IPS-18a (cell line): ENCODE results near the gene CADPS2.

ENCODE experiments used
- H3K27ac ChIP-seq: one replicate; pipeline ENCODE4 v1.5.1; 2013; ENCODE audit warnings: low read length
- H3K27me3 ChIP-seq: one replicate; pipeline ENCODE4 v1.6.1; 2013; ENCODE audit warnings: mild to moderate bottlenecking, low read length; ENCODE audit not compliant: control insufficient read depth, insufficient read depth
- H3K36me3 ChIP-seq: one replicate; pipeline ENCODE4 v1.6.1; 2013; ENCODE audit warnings: low read depth, low read length; ENCODE audit not compliant: control insufficient read depth
- H3K4me1 ChIP-seq: one replicate; pipeline ENCODE4 v1.6.1; 2013; ENCODE audit warnings: low read depth, low read length; ENCODE audit not compliant: control insufficient read depth
- H3K4me3 ChIP-seq: one replicate; pipeline ENCODE4 v1.5.1; 2013; ENCODE audit warnings: low read length
- H3K9ac ChIP-seq: one replicate; pipeline ENCODE4 v1.6.1; 2013; ENCODE audit warnings: mild to moderate bottlenecking, low read length, moderate library complexity
- H3K9me3 ChIP-seq: one replicate; pipeline ENCODE4 v1.6.1; 2013; ENCODE audit warnings: low read depth, low read length; ENCODE audit not compliant: control insufficient read depth

Gene CADPS2

GRCh38 chr7:122546496-122546895 lies 339.8 kb downstream of the CADPS2 start:
- no peaks in the 10 kb centered on the region for H3K4me1 ChIP-seq
- H3K36me3 ChIP-seq, result no peaks in the 10 kb centered on the region
- H3K27ac ChIP-seq, result no peak overlapping the region
- no peaks in the 10 kb centered on the region for H3K27me3 ChIP-seq
- H3K4me3 ChIP-seq, result no peak overlapping the region
- no peaks in the 10 kb centered on the region for H3K9me3 ChIP-seq
- no peak overlapping the region for H3K9ac ChIP-seq

GRCh38 chr7:122544463-122544862 lies 341.8 kb downstream of the CADPS2 start:
- H3K27me3 ChIP-seq, result no peaks in the 10 kb centered on the region
- no peak overlapping the region for H3K27ac ChIP-seq

GRCh38 chr7:122543891-122544290 lies 342.4 kb downstream of the CADPS2 start:
- H3K4me1 ChIP-seq, result no peaks in the 10 kb centered on the region
- no peaks in the 10 kb centered on the region for H3K27me3 ChIP-seq
- no peak overlapping the region for H3K27ac ChIP-seq
- H3K4me3 ChIP-seq, result no peak overlapping the region
- H3K9ac ChIP-seq, result no peak overlapping the region
- H3K36me3 ChIP-seq, result no peaks in the 10 kb centered on the region
- H3K9me3 ChIP-seq, result no peaks in the 10 kb centered on the region

More at GRCh38 chr7:122544463-122544862, 341.8 kb downstream of the CADPS2 start:
- no peak overlapping the region for H3K9ac ChIP-seq
- H3K9me3 ChIP-seq, result no peaks in the 10 kb centered on the region
- no peaks in the 10 kb centered on the region for H3K36me3 ChIP-seq
- H3K4me3 ChIP-seq, result no peak overlapping the region
- no peaks in the 10 kb centered on the region for H3K4me1 ChIP-seq

GRCh38 chr7:122543166-122543565 lies 343.1 kb downstream of the CADPS2 start:
- no peaks in the 10 kb centered on the region for H3K27me3 ChIP-seq
- H3K9ac ChIP-seq, result no peak overlapping the region
- H3K4me1 ChIP-seq, result no peaks in the 10 kb centered on the region
- H3K4me3 ChIP-seq, result no peak overlapping the region
- no peaks in the 10 kb centered on the region for H3K36me3 ChIP-seq
- H3K9me3 ChIP-seq, result no peaks in the 10 kb centered on the region
- no peak overlapping the region for H3K27ac ChIP-seq

DNA sequence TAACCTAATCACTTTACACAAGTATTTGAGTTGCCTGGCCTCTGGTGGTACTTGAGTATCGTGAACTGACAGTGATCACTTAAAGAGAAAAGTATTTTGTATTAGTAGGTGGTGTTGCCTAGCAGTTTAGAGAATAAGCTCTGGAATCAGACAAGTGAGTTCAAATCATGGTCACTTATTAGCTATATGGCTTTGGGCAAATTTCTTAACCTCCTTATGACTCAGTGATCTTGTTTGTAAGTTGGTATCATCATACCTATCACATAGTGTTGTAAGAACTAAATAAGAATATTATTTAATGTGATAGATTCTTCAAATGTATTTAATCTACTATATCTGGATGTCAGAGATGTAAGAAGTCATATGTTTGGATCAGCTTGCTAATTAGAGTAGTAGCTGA lies 351.2 kb downstream of the CADPS2 start:
- Histone ChIP-seq H3K4me1 (peaks cover 13% of the 10 kb centered on the region), H3K9ac (no peak overlapping the region), H3K9me3 (no peaks in the 10 kb centered on the region), H3K4me3 (no peak overlapping the region), H3K27ac (no peak overlapping the region), H3K27me3 (no peaks in the 10 kb centered on the region), H3K36me3 (no peaks in the 10 kb centered on the region)

- H3K9ac ChIP-seq, result no peak overlapping the region
- H3K9me3 ChIP-seq, result no peaks in the 10 kb centered on the region
- no peak overlapping the region for H3K4me3 ChIP-seq
- H3K36me3 ChIP-seq, result no peaks in the 10 kb centered on the region
- H3K4me1 ChIP-seq, result peaks cover 13% of the 10 kb centered on the region
- no peak overlapping the region for H3K27ac ChIP-seq
- no peaks in the 10 kb centered on the region for H3K27me3 ChIP-seq
These were observed 353.6 kb downstream of the CADPS2 start for GRCh38 chr7:122532406-122533269.

- no peaks in the 10 kb centered on the region for H3K27me3 ChIP-seq
- no peaks in the 10 kb centered on the region for H3K36me3 ChIP-seq
- no peaks in the 10 kb centered on the region for H3K9me3 ChIP-seq
- no peak overlapping the region for H3K27ac ChIP-seq
- no peak overlapping the region for H3K9ac ChIP-seq
- H3K4me1 ChIP-seq, result peaks cover 4% of the 10 kb centered on the region
- no peak overlapping the region for H3K4me3 ChIP-seq
These were observed 357.3 kb downstream of the CADPS2 start for GRCh38 chr7:122528879-122529481.

DNA sequence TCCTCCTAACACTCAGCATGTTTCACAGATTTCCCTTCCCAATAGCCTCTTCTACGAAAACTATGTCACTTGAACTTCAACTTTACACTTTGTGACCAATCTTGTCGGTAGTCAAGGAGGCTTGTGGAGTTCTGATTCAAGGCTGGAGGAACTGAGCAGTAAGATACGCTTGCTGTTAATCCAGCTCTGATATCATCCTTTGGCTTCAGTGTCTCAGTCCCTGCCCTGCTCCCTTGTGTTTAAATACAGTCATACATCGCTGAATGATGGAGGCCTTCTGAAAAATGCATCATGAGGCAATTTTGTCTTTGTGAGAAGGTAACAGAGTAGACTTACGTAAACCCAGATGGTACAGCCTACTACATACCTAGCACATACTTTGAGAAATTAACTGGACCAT lies 360.9 kb downstream of the CADPS2 start:
- Histone ChIP-seq H3K4me1 (peaks cover 11% of the 10 kb centered on the region), H3K27ac (no peak overlapping the region), H3K4me3 (no peak overlapping the region), H3K9ac (no peak overlapping the region), H3K27me3 (no peaks in the 10 kb centered on the region), H3K9me3 (no peaks in the 10 kb centered on the region), H3K36me3 (no peaks in the 10 kb centered on the region)

DNA sequence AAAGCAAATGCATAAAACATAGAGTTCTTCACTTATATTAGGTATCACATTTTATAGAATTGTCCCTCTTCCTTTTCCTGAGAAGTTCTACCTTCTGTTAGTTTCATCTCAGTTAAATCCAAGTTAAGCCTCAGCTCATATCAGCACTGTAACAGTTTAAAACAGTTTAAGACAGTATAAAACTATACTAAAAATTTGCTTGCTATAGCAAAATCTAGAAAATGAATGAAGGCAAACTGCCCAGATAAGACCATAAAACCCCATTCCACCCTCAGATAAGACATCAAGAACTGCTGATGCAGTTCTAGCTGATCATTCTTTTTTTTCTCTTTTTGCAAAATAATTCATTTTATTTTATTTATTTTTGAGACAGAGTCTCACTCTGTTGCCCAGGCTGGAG lies 364.5 kb downstream of the CADPS2 start:
- H3K36me3 ChIP-seq, result no peaks in the 10 kb centered on the region
- no peaks in the 10 kb centered on the region for H3K9me3 ChIP-seq
- H3K27ac ChIP-seq, result no peak overlapping the region
- H3K9ac ChIP-seq, result no peak overlapping the region
- peaks cover 40% of the 10 kb centered on the region for H3K4me1 ChIP-seq
- H3K4me3 ChIP-seq, result no peak overlapping the region
- no peaks in the 10 kb centered on the region for H3K27me3 ChIP-seq

- H3K4me3 ChIP-seq, result no peak overlapping the region
- H3K36me3 ChIP-seq, result no peaks in the 10 kb centered on the region
- H3K27me3 ChIP-seq, result no peaks in the 10 kb centered on the region
- no peak overlapping the region for H3K9ac ChIP-seq
- H3K4me1 ChIP-seq, result peaks cover 40% of the 10 kb centered on the region
- H3K27ac ChIP-seq, result peak overlapping the region; percentile 67
- H3K9me3 ChIP-seq, result no peaks in the 10 kb centered on the region
These were observed 365.2 kb downstream of the CADPS2 start for GRCh38 chr7:122520971-122521555.

DNA sequence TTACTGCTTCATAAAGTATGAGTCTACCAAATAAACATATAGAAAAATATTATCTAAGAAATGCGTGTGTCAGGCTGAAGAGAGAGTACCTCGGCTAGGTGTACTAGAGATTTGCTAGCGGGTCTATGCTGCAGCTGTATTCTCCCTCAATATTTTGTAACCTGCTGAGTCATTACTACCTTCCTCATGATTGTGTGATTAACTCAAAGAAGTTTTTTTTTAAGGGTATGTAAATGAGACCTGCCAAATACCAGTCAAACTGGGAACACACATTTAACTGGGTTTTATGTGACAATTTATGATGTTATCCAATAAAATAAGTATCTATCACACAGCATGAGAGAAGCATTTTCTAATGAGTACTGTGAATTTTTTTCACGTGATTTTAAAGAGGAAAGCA lies 367.8 kb downstream of the CADPS2 start:
- Histone ChIP-seq H3K9me3 (no peaks in the 10 kb centered on the region), H3K27me3 (no peaks in the 10 kb centered on the region), H3K4me3 (peak overlapping the region; percentile 8), H3K9ac (peak overlapping the region; percentile 34), H3K4me1 (peaks cover 40% of the 10 kb centered on the region), H3K27ac (peak overlapping the region; percentile 72), H3K36me3 (no peaks in the 10 kb centered on the region)
